ENCODE results near the gene GPC4. TPM values are rescaled to one million over a fixed set of nuclear protein-coding genes. Genes with fewer than 3 reads are reported as not detected.

The GPC4 gene
- total and polyA plus RNA-seq, 2 experiments from 2014 or later = 124 to 183 TPM

DNA sequence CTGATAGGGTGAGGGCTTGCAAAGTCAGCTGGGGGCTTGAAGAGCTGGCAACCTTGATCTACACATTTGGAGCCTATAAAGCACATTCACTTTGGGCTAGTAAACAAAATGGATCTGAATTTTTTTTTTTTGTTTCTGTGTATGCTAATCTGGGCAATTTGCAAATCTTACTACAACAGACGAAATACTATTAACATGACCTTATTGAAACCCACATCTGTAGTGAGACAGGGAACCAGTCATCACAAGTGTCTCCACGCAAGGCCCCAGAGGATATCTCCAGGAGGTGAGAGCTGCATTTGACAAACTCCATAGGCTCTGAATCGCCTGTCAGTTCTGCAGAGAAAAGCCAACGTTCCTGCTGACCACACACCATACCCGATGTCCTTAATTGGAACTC, 164.1 kb downstream of the GPC4 start:
- no peaks in the 10 kb centered on the region for H3K27me3 Mint-ChIP-seq (ENCODE audit: insufficient read depth, low read depth, poor library complexity)
- no peak overlapping the region for H3K27ac Mint-ChIP-seq
- peaks cover 18% of the 10 kb centered on the region for H3K9me3 Mint-ChIP-seq
- Histone ChIP-seq H3K27ac (ENCODE audit: low read depth) (no peak overlapping the region), H3K9me2 (ENCODE audit: insufficient read depth) (no peaks in the 10 kb centered on the region), H3K79me2 (replicated peaks; ENCODE audit: insufficient read depth) (no peaks in the 10 kb centered on the region), H3F3A (replicated peaks; ENCODE audit: low read depth) (no peaks in the 10 kb centered on the region), H3K4me3 (no peak overlapping the region), H4K20me1 (replicated peaks; ENCODE audit: insufficient read depth) (no peaks in the 10 kb centered on the region), H3K4me1 (ENCODE audit: insufficient read depth) (peaks cover 25% of the 10 kb centered on the region), H3K4me2 (no peak overlapping the region), H2AFZ (no peak overlapping the region), H3K36me3 (ENCODE audit: insufficient read depth) (no peaks in the 10 kb centered on the region), H3K27me3 (ENCODE audit: insufficient read depth) (no peaks in the 10 kb centered on the region)
- DNase-seq (ENCODE audit: low spot score) (no peak), ATAC-seq (no peak)
- peaks cover 15% of the 10 kb centered on the region; the same call in 2 of the 3 replicates for H3K36me3 Mint-ChIP-seq (ENCODE audit: low read depth)
- H3K4me1 Mint-ChIP-seq = peaks cover 43% of the 10 kb centered on the region
- no peak overlapping the region for H3K4me3 Mint-ChIP-seq
- TF ChIP-seq EZH2phosphoT487 (IDR thresholded peaks at IDR 0.05; ENCODE audit: unreplicated experiment) (no peak), ZNF331 (CRISPR knock-in tag; IDR thresholded peaks at IDR 0.05; ENCODE audit: low read depth) (no peak), STAT1 (IDR thresholded peaks at IDR 0.05; ENCODE audit: unreplicated experiment) (no peak), NANOG (IDR thresholded peaks at IDR 0.05; ENCODE audit: borderline replicate concordance) (no peak), ZNF462 (CRISPR knock-in tag; IDR thresholded peaks at IDR 0.05) (no peak), POLR2AphosphoS5 (IDR thresholded peaks at IDR 0.05; ENCODE audit: low read depth) (no peak), ZNF114 (CRISPR knock-in tag; IDR thresholded peaks at IDR 0.05) (no peak), EZH2 (IDR thresholded peaks at IDR 0.05; ENCODE audit: low read depth, unreplicated experiment) (no peak), CREB1 (CRISPR knock-in tag; IDR thresholded peaks at IDR 0.05; ENCODE audit: low read depth) (no peak), CTCF (conservative IDR thresholded peaks at IDR 0.05; ENCODE audit: low read depth in 2 of 2) (no peak), JUNB (IDR thresholded peaks at IDR 0.05; ENCODE audit: unreplicated experiment) (no peak)
- TF ChIP-seq, protein P1, sequence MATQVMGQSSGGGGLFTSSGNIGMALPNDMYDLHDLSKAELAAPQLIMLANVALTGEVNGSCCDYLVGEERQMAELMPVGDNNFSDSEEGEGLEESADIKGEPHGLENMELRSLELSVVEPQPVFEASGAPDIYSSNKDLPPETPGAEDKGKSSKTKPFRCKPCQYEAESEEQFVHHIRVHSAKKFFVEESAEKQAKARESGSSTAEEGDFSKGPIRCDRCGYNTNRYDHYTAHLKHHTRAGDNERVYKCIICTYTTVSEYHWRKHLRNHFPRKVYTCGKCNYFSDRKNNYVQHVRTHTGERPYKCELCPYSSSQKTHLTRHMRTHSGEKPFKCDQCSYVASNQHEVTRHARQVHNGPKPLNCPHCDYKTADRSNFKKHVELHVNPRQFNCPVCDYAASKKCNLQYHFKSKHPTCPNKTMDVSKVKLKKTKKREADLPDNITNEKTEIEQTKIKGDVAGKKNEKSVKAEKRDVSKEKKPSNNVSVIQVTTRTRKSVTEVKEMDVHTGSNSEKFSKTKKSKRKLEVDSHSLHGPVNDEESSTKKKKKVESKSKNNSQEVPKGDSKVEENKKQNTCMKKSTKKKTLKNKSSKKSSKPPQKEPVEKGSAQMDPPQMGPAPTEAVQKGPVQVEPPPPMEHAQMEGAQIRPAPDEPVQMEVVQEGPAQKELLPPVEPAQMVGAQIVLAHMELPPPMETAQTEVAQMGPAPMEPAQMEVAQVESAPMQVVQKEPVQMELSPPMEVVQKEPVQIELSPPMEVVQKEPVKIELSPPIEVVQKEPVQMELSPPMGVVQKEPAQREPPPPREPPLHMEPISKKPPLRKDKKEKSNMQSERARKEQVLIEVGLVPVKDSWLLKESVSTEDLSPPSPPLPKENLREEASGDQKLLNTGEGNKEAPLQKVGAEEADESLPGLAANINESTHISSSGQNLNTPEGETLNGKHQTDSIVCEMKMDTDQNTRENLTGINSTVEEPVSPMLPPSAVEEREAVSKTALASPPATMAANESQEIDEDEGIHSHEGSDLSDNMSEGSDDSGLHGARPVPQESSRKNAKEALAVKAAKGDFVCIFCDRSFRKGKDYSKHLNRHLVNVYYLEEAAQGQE (IDR thresholded peaks at IDR 0.05; ENCODE audit: unreplicated experiment) = no peak
- TF ChIP-seq, protein P2, sequence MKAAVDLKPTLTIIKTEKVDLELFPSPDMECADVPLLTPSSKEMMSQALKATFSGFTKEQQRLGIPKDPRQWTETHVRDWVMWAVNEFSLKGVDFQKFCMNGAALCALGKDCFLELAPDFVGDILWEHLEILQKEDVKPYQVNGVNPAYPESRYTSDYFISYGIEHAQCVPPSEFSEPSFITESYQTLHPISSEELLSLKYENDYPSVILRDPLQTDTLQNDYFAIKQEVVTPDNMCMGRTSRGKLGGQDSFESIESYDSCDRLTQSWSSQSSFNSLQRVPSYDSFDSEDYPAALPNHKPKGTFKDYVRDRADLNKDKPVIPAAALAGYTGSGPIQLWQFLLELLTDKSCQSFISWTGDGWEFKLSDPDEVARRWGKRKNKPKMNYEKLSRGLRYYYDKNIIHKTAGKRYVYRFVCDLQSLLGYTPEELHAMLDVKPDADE (IDR thresholded peaks at IDR 0.05) = no peak

Measured in GM23338 (cell line).